Hepatocyte (in vitro differentiated cells): ENCODE data around the gene SLC45A3. TPM values are rescaled to one million over a fixed set of nuclear protein-coding genes. Genes with fewer than 3 reads are reported as not detected.
A peak's percentile ranks its signal among the peaks of the same experiment; 100 is the strongest.
"Not testable (repeated sequence)": the region's sequence is repeated elsewhere in the genome, so short reads cannot be mapped to it uniquely, and the experiment has no call there.

Experiments used
- DNase-seq: peaks from one replicate; pipeline ENCODE4 v3.0.0-alpha.2; 2016; ENCODE audit warnings: low spot score
- H2AFZ ChIP-seq: fragments of 200-600 bp; sonication (generic); 2 replicates; pipeline ENCODE4 v1.6.0; 2016; ENCODE audit warnings: antibody characterized with exemption, mild to moderate bottlenecking
- H3K27ac ChIP-seq: fragments of 200-600 bp; sonication (generic); 2 replicates; pipeline ENCODE4 v1.5.1; 2016; ENCODE audit warnings: mild to moderate bottlenecking
- H3K27me3 ChIP-seq: fragments of 200-600 bp; sonication (generic); 2 replicates; pipeline ENCODE4 v1.6.1; 2016
- H3K36me3 ChIP-seq: fragments of 200-600 bp; sonication (generic); replicated peaks from 2 replicates; pipeline ENCODE4 v1.5.1; 2016; ENCODE audit warnings: low read depth; ENCODE audit not compliant: insufficient read depth
- H3K4me1 ChIP-seq: fragments of 200-600 bp; sonication (generic); 2 replicates; pipeline ENCODE4 v1.5.1; 2016; ENCODE audit warnings: mild to moderate bottlenecking, moderate library complexity; ENCODE audit not compliant: insufficient read depth
- H3K4me2 ChIP-seq: fragments of 200-600 bp; sonication (generic); 2 replicates; pipeline ENCODE4 v1.6.0; 2016
- H3K4me3 ChIP-seq: fragments of 200-600 bp; sonication (generic); 2 replicates; pipeline ENCODE4 v1.5.1; 2016; ENCODE audit warnings: mild to moderate bottlenecking
- H3K79me2 ChIP-seq: fragments of 200-600 bp; sonication (generic); 2 replicates; pipeline ENCODE4 v1.6.0; 2017; ENCODE audit warnings: mild to moderate bottlenecking
- H3K9me2 ChIP-seq: fragments of 200-600 bp; sonication (generic); replicated peaks from 2 replicates; pipeline ENCODE4 v1.6.0; 2017; ENCODE audit warnings: mild to moderate bottlenecking; ENCODE audit not compliant: insufficient read depth
- H3K9me3 ChIP-seq: fragments of 200-600 bp; sonication (generic); 2 replicates; pipeline ENCODE4 v1.5.1; 2016; ENCODE audit warnings: low read depth, mild to moderate bottlenecking
- H4K20me1 ChIP-seq: fragments of 200-600 bp; sonication (generic); 2 replicates; pipeline ENCODE4 v1.6.0; 2016; ENCODE audit warnings: mild to moderate bottlenecking; ENCODE audit not compliant: insufficient read depth, poor library complexity, severe bottlenecking
- EZH2 ChIP-seq: fragments of 200-600 bp; sonication (generic); IDR thresholded peaks from 2 replicates; pipeline ENCODE4 v1.6.1; 2016; ENCODE audit warnings: antibody characterized with exemption, mild to moderate bottlenecking, borderline replicate concordance
- EZH2phosphoT487 ChIP-seq: fragments of 200-600 bp; sonication (generic); IDR thresholded peaks from one replicate; pipeline ENCODE4 v1.6.1; 2018; ENCODE audit warnings: antibody characterized with exemption, mild to moderate bottlenecking, low read depth, moderate library complexity; ENCODE audit not compliant: unreplicated experiment, severe bottlenecking
- WGBS: methylation state at CpG from one replicate; pipeline ENCODE4 v1.1.6; 2016; ENCODE audit warnings: low lambda C conversion rate; ENCODE audit errors: missing lambda C conversion rate; 5-methylcytosine and 5-hydroxymethylcytosine counted together
- polyA plus RNA-seq: library from polyadenylated mRNA; unstranded; fragments of >200 nt; fragmentation: Nextera tagmentation; extraction: Ambion mirVana; gene quantifications from 2 replicates; pipeline ENCODE4 v1.2.1, GENCODE V29; 2016
- total RNA-seq: library from RNA; depleted of rRNA; stranded (reverse); fragments of >200 nt; gene quantifications from 2 replicates; pipeline ENCODE4 v1.2.3, GENCODE V29; 2014
- TF ChIP-seq, protein P1 (sequence below): fragments of 200-600 bp; sonication (generic); IDR thresholded peaks from 2 replicates; pipeline ENCODE4 v1.5.1; 2016; ENCODE audit warnings: antibody characterized with exemption, mild to moderate bottlenecking; ENCODE audit not compliant: poor library complexity

Gene SLC45A3, protein sequence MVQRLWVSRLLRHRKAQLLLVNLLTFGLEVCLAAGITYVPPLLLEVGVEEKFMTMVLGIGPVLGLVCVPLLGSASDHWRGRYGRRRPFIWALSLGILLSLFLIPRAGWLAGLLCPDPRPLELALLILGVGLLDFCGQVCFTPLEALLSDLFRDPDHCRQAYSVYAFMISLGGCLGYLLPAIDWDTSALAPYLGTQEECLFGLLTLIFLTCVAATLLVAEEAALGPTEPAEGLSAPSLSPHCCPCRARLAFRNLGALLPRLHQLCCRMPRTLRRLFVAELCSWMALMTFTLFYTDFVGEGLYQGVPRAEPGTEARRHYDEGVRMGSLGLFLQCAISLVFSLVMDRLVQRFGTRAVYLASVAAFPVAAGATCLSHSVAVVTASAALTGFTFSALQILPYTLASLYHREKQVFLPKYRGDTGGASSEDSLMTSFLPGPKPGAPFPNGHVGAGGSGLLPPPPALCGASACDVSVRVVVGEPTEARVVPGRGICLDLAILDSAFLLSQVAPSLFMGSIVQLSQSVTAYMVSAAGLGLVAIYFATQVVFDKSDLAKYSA
- total RNA-seq, result 10.0 and 12.2 TPM in 2 replicates
- 4.6 and 4.8 TPM in 2 replicates for polyA plus RNA-seq

DNA sequence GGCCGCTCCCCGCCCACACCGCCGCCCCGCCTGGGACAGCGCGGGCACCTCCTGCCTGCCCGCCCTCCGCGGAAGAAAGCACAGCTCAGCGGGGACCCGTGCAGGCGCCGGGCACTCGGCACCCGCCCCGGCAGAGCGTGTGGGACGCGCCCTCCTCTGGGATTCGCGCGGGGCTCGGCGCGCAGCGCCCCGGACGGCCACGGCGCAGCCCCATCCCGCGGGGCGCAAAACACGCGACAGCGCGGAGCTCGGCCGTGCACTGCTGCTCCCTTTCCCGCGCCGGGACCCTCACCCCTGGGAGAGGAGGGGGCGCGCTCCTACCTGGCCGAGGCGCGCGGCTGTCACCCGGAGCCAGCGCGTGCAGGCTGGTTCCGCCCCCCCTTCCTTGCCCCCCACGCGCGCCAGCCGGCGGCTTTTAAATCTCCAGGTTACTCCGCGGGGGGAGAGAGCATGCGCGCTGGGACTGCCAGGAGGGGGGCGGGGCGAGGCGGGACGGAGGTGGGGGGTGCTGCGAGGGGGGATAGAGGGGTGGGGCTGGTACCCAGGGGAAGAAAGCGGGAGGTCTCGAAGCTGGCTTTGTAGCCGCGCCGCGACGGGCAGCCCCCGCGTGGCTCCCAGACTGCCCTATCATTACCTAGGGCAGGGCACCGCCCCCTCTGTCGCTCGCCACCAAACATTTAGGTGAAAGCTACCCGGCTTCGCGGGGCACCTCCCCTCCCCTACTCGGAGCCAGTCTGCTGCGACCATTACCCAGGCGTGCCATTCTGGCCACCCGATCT is at the start of gene SLC45A3:
TSS of gene SLC45A3 (minus strand) at position 437 of the 779 bp plus-strand sequence. CDS start 15,853 bp downstream, outside the sequence.
- Histone ChIP-seq H3K4me2 (peak within 1 kb of the TSS; percentile 99), H3K9me2 (no peaks in the 10 kb centered on the region), H3K36me3 (no peaks in the 10 kb centered on the region), H3K27me3 (no peaks in the 10 kb centered on the region), H3K9me3 (no peaks in the 10 kb centered on the region), H3K4me1 (peaks cover 41% of the 10 kb centered on the region), H3K4me3 (peak within 1 kb of the TSS; percentile 82), H4K20me1 (no peaks in the 10 kb centered on the region), H3K79me2 (peaks cover 23% of the 10 kb centered on the region), H3K27ac (peak within 1 kb of the TSS; percentile 74), H2AFZ (peak within 1 kb of the TSS; percentile 97)
- no peak for TF ChIP-seq EZH2phosphoT487
- no peak for TF ChIP-seq EZH2
- TF ChIP-seq, protein P1, sequence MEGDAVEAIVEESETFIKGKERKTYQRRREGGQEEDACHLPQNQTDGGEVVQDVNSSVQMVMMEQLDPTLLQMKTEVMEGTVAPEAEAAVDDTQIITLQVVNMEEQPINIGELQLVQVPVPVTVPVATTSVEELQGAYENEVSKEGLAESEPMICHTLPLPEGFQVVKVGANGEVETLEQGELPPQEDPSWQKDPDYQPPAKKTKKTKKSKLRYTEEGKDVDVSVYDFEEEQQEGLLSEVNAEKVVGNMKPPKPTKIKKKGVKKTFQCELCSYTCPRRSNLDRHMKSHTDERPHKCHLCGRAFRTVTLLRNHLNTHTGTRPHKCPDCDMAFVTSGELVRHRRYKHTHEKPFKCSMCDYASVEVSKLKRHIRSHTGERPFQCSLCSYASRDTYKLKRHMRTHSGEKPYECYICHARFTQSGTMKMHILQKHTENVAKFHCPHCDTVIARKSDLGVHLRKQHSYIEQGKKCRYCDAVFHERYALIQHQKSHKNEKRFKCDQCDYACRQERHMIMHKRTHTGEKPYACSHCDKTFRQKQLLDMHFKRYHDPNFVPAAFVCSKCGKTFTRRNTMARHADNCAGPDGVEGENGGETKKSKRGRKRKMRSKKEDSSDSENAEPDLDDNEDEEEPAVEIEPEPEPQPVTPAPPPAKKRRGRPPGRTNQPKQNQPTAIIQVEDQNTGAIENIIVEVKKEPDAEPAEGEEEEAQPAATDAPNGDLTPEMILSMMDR, result no peak
- 1% methylated on average over 59 of the region's 86 CpGs for WGBS
- DNase-seq, result peak; percentile 57

DNA sequence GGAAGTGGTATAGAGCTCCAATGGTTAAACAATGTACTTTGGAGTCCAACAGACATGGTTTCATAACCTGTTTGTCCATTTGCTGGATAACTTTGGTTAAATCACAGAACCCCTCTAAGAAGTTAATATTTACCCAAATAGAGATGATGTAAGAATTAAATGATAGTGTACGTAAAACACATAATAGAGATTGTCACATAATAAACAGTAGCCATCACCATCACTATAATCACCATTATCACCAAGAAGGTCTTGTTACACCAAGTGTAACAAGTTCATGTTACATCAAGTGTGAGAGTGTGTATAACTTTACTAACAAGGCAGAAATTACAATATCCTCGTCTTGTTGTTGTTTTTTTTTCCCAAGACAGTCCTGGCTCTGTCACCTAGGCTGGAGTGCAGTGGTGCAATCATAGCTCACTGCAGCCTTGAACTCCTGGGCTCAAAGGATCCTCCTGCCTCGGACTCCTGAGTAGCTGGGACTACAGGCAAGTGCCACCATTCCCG is 46.4 kb upstream of the SLC45A3 start:
- Histone ChIP-seq H2AFZ (no peak overlapping the region), H3K36me3 (no peaks in the 10 kb centered on the region), H3K27me3 (no peaks in the 10 kb centered on the region), H3K4me1 (no peaks in the 10 kb centered on the region), H4K20me1 (peaks cover 26% of the 10 kb centered on the region), H3K9me2 (no peaks in the 10 kb centered on the region), H3K79me2 (peaks cover 97% of the 10 kb centered on the region), H3K4me2 (no peak overlapping the region), H3K4me3 (no peak overlapping the region), H3K27ac (peak overlapping the region; percentile 4), H3K9me3 (no peaks in the 10 kb centered on the region)
- 81% methylated on average over 4 of the region's 4 CpGs for WGBS
- no peak for DNase-seq
- TF ChIP-seq, protein P1, result no peak
- TF ChIP-seq EZH2phosphoT487 (no peak), EZH2 (no peak)

DNA sequence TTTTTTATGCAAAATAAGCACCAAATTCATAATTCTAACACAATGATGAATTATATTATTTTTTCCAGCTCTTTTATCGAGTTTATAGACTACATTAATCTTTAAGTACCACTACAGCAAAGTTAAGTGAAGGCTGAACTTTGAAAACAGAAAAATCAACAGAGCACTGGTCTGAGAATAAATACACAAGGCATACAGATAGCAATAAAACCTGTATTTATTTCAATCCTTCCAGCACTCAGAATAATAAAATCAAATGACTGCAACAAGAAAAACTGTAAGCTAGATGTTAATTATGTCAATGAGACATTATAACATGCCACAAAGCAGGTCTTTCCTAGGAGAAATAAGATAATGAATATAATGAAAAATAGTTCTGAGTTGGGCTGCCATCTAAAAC is 45.2 kb upstream of the SLC45A3 start:
- DNase-seq, result no peak
- H2AFZ ChIP-seq, result no peak overlapping the region
- no peak overlapping the region for H3K4me2 ChIP-seq
- 88% methylated on average over 1 of the region's 1 CpG for WGBS
- no peaks in the 10 kb centered on the region for H3K9me3 ChIP-seq
- H3K27me3 ChIP-seq, result no peaks in the 10 kb centered on the region
- no peaks in the 10 kb centered on the region for H3K4me1 ChIP-seq
- TF ChIP-seq EZH2 (no peak), EZH2phosphoT487 (no peak)
- TF ChIP-seq, protein P1, result no peak
- no peak overlapping the region for H3K4me3 ChIP-seq
- no peaks in the 10 kb centered on the region for H3K36me3 ChIP-seq
- H3K27ac ChIP-seq, result no peak overlapping the region
- H3K79me2 ChIP-seq, result peaks cover 90% of the 10 kb centered on the region
- H4K20me1 ChIP-seq, result peaks cover 17% of the 10 kb centered on the region
- H3K9me2 ChIP-seq, result no peaks in the 10 kb centered on the region

DNA sequence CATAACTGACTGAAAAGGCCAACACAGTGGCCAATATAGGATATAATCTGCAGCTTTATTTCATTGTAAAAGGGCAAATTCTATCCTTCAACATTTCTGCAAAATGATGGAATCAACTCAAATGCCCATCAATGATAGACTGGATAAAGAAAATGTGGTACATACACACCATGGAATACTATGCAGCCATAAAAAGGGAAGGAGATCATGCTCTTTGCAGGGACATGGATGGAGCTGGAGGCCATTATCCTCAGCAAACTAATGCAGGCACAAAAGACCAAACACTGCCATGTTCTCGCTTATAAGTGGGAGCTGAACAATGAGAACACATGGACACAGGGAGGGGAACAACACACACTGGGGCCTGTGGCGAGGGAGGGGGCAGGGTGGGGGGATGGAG is 40.4 kb upstream of the SLC45A3 start:
- not testable (repeated sequence) for H3K4me2 ChIP-seq, H3K9me3 ChIP-seq, H3K36me3 ChIP-seq, H3K9me2 ChIP-seq, H3K4me1 ChIP-seq, H3K27ac ChIP-seq, H4K20me1 ChIP-seq, DNase-seq, H2AFZ ChIP-seq, H3K4me3 ChIP-seq, H3K27me3 ChIP-seq
- 97% methylated on average over 2 of the region's 2 CpGs for WGBS
- H3K79me2 ChIP-seq, result peaks cover 46% of the 10 kb centered on the region
